Measurements from ENCODE around the gene SPATS2. TPM values are rescaled to one million over a fixed set of nuclear protein-coding genes. Genes with fewer than 3 reads are reported as not detected.
"Not testable (repeated sequence)": the region's sequence is repeated elsewhere in the genome, so short reads cannot be mapped to it uniquely, and the experiment has no call there.

SPATS2 gene
- total RNA-seq, 2 experiments from 2014 or later: 8.5 to 9.1 TPM

DNA sequence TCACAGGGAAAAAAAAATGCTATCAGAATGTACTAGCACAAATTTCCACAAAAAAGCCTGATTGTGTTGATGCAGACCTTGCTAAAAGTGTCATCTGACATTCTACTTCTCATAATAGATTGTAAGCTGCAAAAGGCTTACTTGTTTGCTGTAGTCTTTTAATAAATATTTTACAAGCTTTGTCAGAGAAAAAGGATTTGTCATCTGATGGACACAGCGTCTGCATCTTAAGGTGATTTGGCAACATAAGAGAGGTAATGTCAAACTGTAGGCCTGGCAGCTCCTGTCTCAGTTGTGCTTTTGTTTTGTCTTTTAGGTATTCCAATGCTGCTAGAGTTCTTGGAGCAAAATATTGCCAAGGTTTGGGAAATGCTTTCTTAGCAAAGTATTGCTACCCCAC is 145.3 kb downstream of the SPATS2 start:
- H3K36me3 Mint-ChIP-seq: no peaks in the 10 kb centered on the region
- H3K27ac Mint-ChIP-seq: no peak overlapping the region
- H3K9me3 Mint-ChIP-seq: no peaks in the 10 kb centered on the region
- no peak overlapping the region for H3K4me3 Mint-ChIP-seq
- H3K27me3 Mint-ChIP-seq: no peaks in the 10 kb centered on the region
- DNase-seq: no peak
- no peaks in the 10 kb centered on the region for H3K4me1 Mint-ChIP-seq

DNA sequence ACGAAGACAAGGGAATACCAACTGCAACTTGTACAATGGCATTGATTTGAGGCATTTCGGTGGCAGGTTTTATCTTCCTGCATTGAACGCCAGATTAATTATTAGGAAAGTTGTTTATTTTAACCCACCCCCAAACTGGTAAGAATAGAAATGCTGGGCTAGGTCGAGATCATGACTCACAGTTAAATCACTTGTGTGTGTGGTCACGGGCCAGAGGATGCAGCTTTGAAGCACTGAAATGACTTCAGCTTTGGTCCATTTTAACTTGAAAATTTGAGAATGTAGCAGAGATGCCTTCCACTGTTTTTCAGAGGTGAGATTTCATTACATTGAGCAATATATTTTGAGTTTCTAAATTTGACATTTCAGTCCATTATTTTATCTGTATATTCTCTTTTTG is 148.0 kb downstream of the SPATS2 start:
- H3K4me1 Mint-ChIP-seq: peaks cover 6% of the 10 kb centered on the region
- H3K4me3 Mint-ChIP-seq: no peak overlapping the region
- H3K27ac Mint-ChIP-seq: no peak overlapping the region
- no peaks in the 10 kb centered on the region for H3K9me3 Mint-ChIP-seq
- H3K27me3 Mint-ChIP-seq: no peaks in the 10 kb centered on the region
- H3K36me3 Mint-ChIP-seq: peaks cover 2% of the 10 kb centered on the region
- no peak for DNase-seq

DNA sequence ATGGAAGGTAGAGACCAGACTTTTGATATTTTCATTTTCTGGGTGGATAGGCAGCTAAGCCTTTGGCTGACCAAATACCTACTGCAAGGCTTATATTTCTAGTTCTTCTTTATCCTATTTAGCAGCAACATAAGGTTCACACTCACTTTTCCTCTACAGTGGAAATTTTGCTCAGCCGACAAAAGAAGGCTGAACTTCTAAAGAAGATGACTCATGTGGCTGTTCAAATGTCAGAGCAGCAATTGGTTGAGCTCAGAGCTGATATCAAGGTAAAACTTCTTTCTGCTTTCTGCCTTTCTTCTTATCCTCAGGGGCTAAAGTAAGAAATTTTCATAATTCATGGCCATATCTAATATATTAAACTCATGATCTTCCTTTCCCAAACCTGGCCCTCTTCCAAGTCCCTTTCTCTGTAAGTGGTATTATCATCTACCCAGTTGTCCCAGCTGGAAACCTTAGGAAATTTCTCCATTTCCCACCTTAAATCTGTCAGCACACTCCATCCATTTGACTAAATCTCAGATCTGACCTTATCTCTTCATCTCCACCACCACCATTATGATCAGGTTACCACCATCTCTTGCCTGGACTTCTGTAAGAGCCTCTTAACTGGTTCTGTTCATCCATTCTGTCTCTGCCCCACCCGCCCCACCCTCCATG is 151.8 kb downstream of the SPATS2 start:
- no peak for DNase-seq
- Mint-ChIP-seq H3K4me1 (peaks cover 6% of the 10 kb centered on the region), H3K36me3 (peaks cover 2% of the 10 kb centered on the region), H3K27me3 (no peaks in the 10 kb centered on the region), H3K27ac (no peak overlapping the region), H3K9me3 (no peaks in the 10 kb centered on the region), H3K4me3 (no peak overlapping the region)

DNA sequence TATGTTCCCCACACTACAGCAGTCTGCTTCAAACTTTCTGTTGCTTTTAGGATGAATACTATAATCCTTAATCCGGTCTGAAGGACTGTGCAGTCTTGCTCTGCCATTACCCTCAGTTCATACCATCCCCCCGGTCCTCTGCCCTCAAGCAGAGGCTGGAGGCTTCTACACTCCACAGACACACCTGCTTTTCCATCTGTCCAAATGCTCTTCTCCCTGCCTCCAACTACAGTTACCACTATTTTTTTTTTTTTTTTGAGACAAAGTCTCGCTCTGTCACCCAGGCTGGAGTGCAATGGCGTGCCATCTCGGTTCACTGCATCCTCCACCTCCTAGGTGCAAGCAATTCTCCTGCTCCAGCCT is 152.3 kb downstream of the SPATS2 start:
- H3K36me3 Mint-ChIP-seq: peaks cover 2% of the 10 kb centered on the region
- H3K27ac Mint-ChIP-seq: no peak overlapping the region
- no peaks in the 10 kb centered on the region for H3K9me3 Mint-ChIP-seq
- H3K4me1 Mint-ChIP-seq: peaks cover 6% of the 10 kb centered on the region
- H3K4me3 Mint-ChIP-seq: no peak overlapping the region
- DNase-seq: no peak
- no peaks in the 10 kb centered on the region for H3K27me3 Mint-ChIP-seq

DNA sequence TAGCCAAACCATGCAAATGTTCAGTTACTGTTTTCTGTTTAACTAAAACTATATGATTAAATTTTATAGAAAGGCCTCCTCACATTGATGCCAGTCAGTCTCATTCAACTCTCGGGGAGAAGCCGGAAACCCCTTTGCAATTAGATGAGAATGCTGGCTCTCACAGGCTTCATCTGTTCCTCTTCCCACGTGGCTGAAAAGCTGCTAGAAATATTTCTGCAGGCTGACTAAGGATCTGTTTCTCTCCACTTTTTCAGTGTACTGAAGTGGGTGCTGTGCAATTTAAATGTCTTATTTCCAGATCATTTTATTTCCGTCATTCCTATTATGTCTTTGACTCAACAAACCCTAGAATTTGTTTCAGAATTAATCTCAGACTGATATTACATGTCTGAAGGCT is 154.1 kb downstream of the SPATS2 start:
- no peak overlapping the region for H3K4me3 Mint-ChIP-seq
- DNase-seq: no peak
- no peaks in the 10 kb centered on the region for H3K27me3 Mint-ChIP-seq
- no peaks in the 10 kb centered on the region for H3K9me3 Mint-ChIP-seq
- no peak overlapping the region for H3K27ac Mint-ChIP-seq
- H3K4me1 Mint-ChIP-seq: peaks cover 6% of the 10 kb centered on the region
- peaks cover 2% of the 10 kb centered on the region for H3K36me3 Mint-ChIP-seq

DNA sequence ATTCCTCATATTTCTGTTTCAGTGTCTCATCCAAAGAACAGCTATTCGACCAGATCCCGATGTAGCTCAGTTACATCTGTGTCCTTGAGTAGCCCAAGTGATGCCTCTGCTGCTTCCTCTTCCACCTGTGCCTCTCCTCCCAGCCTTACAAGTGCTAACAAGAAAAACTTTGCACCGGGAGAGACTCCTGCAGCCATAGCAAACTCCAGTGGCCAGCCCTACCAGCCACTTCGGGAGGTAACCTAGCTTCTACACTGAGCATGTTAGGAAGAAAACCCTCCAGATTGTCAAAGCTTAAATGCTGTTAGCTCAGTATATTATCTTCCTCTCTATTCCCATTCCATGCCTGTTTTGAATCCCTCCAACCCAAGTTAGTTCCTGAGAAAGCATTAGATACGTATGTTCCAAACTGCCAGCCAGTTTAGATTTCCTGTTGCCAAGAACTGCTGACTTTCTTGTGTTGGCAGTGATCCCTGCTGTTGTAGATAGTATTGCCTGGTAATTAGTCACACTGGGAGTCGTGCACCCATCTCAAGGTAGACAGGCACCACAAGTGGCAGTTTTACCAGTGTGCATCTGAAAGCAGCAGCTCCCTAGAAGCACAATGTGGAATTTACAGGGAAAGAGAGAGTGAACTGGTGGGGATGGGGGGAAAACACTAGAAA is 157.5 kb downstream of the SPATS2 start:
- no peak overlapping the region for H3K4me3 Mint-ChIP-seq
- H3K9me3 Mint-ChIP-seq: no peaks in the 10 kb centered on the region
- no peaks in the 10 kb centered on the region for H3K36me3 Mint-ChIP-seq
- H3K27ac Mint-ChIP-seq: no peak overlapping the region
- DNase-seq: no peak
- H3K4me1 Mint-ChIP-seq: no peaks in the 10 kb centered on the region
- no peaks in the 10 kb centered on the region for H3K27me3 Mint-ChIP-seq

DNA sequence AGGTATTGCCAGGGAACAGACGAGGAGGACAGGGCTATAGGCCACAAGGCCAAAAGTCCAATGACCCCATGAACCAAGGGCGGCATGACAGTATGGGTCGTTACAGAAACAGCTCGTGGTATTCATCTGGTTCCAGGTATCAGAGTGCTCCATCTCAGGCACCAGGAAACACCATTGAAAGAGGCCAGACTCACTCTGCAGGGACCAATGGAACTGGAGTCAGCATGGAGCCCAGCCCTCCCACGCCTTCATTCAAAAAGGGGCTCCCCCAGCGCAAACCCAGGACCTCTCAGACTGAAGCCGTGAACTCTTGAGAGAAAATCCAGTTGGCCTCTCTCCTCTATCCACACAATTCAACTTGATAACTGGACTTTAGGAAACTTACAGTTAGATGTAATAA is 158.7 kb downstream of the SPATS2 start:
- Mint-ChIP-seq H3K4me1 (no peaks in the 10 kb centered on the region), H3K9me3 (no peaks in the 10 kb centered on the region), H3K36me3 (no peaks in the 10 kb centered on the region)

DNA sequence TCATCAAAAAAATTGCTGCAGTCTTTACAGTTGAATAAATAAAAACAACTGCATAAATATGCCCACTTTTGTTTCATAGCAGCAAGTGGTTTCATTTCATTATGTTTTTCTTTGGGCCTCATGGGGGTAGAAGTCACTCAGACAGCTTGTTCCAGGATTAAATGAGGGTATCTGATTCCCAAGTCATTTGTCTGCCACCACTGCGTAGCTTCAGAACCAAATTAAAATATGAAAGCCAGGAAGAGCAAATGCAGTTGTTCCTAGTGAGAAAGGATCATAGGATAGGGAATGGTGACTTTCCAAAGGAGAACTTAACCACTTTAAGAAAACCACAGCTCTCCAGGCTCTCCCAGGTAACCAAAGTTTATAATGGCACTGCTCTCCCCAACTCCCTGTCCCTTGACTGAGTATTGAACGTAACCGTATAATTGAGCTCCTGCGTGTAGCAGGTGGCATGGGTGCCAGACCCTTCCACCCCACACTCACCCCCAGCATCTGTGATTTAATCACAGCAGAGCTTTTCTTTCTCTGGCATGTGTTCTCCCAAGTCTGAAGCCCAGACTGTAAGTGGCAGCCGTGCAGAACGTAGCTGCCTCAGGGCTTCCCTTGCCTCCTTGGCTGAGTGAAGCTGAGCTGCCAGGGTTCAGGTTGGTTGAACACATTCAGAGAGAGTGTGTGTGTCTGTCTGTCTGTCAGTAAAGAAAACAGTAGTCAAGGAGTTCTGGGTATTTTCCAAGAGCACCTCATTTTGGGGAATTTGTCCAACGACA is 160.3 kb downstream of the SPATS2 start:
- no peak for DNase-seq
- H3K9me3 Mint-ChIP-seq: no peaks in the 10 kb centered on the region
- H3K36me3 Mint-ChIP-seq: no peaks in the 10 kb centered on the region
- H3K27ac Mint-ChIP-seq: no peak overlapping the region
- no peak overlapping the region for H3K4me3 Mint-ChIP-seq
- no peaks in the 10 kb centered on the region for H3K27me3 Mint-ChIP-seq
- H3K4me1 Mint-ChIP-seq: no peaks in the 10 kb centered on the region

More for the DNA sequence above, 158.7 kb downstream of the SPATS2 start:
- no peaks in the 10 kb centered on the region for H3K27me3 Mint-ChIP-seq
- no peak overlapping the region for H3K4me3 Mint-ChIP-seq
- H3K27ac Mint-ChIP-seq: no peak overlapping the region
- no peak for DNase-seq

DNA sequence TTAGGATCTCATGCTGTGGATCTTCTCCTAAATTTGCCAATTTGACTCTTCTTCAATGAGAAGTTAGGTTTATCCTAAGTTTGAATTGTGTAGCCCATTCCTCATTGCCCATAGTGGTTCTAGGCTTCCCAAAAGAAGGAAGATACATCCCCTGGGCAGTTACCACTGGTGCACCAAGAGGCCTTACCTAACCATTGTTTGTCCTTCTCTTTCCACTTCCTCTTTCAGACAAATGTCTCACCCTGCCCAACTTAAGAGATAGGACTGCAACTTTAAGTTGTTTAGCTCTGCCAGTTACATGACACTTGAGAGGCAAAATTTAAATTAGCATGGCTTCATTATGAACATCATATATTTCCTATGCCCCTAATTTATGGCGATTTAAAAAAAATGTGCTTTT is 162.2 kb downstream of the SPATS2 start:
- H3K4me1 Mint-ChIP-seq: no peaks in the 10 kb centered on the region
- no peaks in the 10 kb centered on the region for H3K9me3 Mint-ChIP-seq
- no peaks in the 10 kb centered on the region for H3K27me3 Mint-ChIP-seq
- H3K27ac Mint-ChIP-seq: no peak overlapping the region
- no peak overlapping the region for H3K4me3 Mint-ChIP-seq
- no peak for DNase-seq
- H3K36me3 Mint-ChIP-seq: no peaks in the 10 kb centered on the region

DNA sequence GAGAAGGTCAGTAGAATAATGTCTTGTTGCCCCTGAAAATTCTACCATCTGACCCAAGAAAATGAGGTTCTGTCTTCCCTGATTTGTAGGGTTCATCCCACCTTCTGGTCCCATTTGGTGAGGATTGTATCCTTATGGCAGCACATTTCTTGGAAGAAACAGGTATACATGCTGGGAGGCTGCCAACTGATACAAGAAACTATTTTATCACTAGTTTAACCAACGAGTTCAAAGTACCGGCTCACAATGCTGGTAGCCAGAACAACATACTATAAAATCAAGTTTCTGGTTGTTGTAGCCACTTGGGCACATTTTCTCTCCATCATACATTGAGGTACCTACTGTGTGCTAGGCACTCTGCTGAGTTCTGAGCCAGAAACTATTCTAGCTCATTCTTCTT is 164.5 kb downstream of the SPATS2 start:
- H3K4me1 Mint-ChIP-seq: no peaks in the 10 kb centered on the region
- H3K27me3 Mint-ChIP-seq: peaks cover 9% of the 10 kb centered on the region
- H3K9me3 Mint-ChIP-seq: no peaks in the 10 kb centered on the region
- DNase-seq: no peak
- no peak overlapping the region for H3K27ac Mint-ChIP-seq
- no peak overlapping the region for H3K4me3 Mint-ChIP-seq
- no peaks in the 10 kb centered on the region for H3K36me3 Mint-ChIP-seq

DNA sequence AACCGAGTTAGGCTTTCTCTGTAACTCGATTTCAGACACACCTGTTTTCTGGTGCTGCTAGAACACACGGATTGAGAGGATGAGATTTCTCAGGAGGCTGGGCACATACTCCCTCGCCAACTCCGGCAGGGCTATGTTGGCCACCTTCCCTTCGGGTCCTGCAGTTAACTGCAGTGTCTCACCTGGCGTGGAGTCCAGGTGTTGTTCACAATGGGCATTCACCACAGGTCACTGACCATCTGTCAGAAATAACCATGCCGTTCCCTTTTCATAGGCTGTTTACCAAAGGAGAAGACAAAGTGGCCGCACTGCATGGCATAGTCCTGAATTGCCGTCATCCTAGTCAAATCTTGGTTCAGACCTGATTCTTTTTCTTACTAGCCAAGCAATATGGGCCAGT is 166.1 kb downstream of the SPATS2 start:
- no peak overlapping the region for H3K27ac Mint-ChIP-seq
- peaks cover 2% of the 10 kb centered on the region for H3K4me1 Mint-ChIP-seq
- no peaks in the 10 kb centered on the region for H3K36me3 Mint-ChIP-seq
- no peaks in the 10 kb centered on the region for H3K9me3 Mint-ChIP-seq
- no peak overlapping the region for H3K4me3 Mint-ChIP-seq
- peaks cover 24% of the 10 kb centered on the region for H3K27me3 Mint-ChIP-seq
- no peak for DNase-seq

DNA sequence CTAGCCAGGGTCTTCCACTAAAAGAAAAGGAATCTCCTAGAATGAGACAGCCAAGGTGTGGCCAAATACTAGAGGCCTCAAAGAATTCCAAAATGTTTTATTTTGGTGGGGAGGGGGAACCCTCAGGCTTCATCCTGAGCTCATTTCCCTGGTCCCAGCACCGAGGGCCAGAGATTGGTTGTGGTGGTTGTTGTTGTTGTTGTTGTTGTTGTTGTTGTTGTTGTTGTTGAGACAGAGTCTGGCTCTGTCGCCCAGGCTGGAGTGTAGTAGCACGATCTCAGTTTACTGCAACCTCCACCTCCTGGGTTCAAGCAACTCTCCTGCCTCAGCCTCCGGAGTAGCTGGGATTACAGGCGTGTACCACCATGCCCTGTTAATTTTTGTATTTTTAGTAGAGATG is 166.9 kb downstream of the SPATS2 start:
- H3K27me3 Mint-ChIP-seq: peaks cover 25% of the 10 kb centered on the region
- H3K36me3 Mint-ChIP-seq, H3K4me3 Mint-ChIP-seq, H3K27ac Mint-ChIP-seq, H3K9me3 Mint-ChIP-seq, H3K4me1 Mint-ChIP-seq, DNase-seq: not testable (repeated sequence)

DNA sequence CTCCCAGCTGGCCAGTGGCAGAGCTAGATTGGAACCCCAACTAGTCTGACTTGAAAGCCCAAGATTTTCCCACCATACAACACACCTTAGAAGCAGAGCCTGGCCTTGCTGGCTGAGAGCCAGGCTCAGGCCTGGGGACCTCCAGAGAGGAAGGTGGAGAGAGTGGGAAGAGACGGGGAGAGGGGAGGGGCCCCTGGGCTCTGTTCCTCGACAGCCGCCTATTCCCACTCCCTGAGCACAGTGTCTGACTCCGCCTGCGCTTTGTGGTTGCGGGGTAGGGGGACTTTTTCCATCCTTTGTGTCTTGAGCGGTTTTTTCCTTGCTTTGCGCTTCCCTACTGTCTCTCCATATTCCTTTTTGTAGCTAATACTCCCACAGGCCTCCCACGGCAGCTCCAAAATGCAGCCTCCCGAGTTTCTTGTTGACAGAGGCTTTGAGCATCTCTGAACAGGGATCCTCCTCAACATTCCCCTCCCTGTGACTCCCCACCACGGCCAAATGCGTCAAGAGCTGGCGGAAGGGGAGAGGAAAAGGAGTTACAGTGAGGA is 167.5 kb downstream of the SPATS2 start:
- Mint-ChIP-seq H3K9me3 (no peaks in the 10 kb centered on the region), H3K4me3 (no peak overlapping the region), H3K27ac (no peak overlapping the region), H3K27me3 (peaks cover 30% of the 10 kb centered on the region), H3K4me1 (peaks cover 2% of the 10 kb centered on the region), H3K36me3 (no peaks in the 10 kb centered on the region)
- DNase-seq: no peak

DNA sequence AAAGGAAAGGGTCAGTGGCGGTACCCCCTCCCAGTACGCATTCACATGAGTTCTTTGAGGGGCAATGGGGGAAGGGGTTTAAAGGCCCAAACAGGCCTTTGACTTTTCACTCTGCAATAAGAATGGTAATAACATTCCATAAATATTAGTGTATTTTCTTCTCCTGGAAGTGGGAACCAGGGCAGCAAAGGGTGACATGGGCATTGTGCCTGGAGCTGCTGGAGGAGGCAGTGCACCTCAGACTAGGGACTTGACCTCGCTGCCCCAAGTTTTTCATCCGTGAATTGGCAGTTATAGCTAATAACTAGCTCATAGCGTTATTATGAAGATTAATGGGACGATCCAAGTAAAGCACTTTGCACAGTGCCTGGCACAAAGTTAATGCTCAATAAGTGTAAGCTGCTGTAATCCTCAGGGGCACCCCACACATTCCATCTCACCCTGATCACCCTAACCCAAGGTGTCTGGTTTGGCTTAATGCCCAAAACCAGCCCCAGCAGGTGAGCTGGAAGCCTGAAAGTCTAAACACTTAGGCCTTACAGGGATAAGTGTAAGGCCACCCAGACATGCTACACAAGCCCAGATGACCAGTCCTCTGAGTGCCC is 168.8 kb downstream of the SPATS2 start:
- DNase-seq: no peak
- Mint-ChIP-seq H3K36me3 (no peaks in the 10 kb centered on the region), H3K4me1 (peaks cover 6% of the 10 kb centered on the region), H3K27me3 (peaks cover 38% of the 10 kb centered on the region), H3K9me3 (no peaks in the 10 kb centered on the region), H3K4me3 (no peak overlapping the region), H3K27ac (no peak overlapping the region)

DNA sequence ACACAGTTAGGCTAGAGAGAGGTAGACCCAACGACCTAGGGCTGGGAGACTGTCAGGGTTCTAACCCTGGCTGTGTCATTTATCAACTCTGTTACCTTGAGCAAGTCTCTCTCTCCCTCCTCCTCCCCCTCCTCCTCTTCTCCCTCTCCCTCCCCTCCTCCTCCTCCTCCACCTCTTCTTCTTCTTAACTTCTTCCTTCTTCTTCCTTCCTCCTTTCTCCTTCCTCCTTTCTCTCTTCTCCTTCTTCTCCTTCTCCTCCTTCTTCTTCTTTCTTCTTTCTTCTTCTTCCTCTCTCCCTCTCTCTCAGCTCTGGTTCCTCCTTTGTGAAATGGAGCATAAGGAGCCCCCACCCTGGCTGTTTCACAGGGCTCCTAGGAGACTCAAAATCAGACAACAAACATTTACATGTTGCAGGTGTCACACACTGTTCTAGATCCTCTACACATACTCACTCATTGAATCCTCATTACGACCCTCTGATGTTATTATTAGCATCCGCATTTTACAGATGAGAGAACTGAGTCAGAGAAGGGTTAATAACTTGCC is 169.3 kb downstream of the SPATS2 start:
- Mint-ChIP-seq H3K27ac (no peak overlapping the region), H3K4me1 (peaks cover 6% of the 10 kb centered on the region), H3K9me3 (no peaks in the 10 kb centered on the region), H3K27me3 (peaks cover 38% of the 10 kb centered on the region), H3K36me3 (no peaks in the 10 kb centered on the region), H3K4me3 (no peak overlapping the region)
- no peak for DNase-seq

All from activated naive CD8-positive, alpha-beta T cell treated with anti-CD3 and anti-CD28 coated beads for 36 hours (primary cell).